ENCODE data around the gene KIRREL3.

Gene KIRREL3

DNA sequence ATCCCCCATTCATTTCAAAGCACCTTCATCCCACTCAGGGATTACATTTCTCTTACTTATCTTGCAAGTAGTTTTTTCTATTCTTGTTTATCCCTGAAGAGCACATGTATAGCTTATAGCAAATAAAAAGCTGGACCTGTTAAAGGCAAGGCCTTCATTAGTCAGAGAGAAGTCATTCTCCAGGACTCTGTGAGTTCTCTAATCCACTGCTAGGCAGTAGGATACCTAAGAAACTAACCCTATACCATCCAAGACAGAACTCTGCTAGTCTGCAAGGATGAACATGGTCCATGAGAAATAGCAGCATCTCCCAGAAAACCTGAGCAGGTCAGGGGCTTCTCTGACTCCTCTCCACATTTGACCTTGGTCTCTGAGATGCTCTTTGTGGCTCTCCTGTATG is 104.5 kb downstream of the KIRREL3 start:
- H3K4me2 ChIP-seq (ENCODE audit: low read depth, low read length, poor library complexity, severe bottlenecking) = no peak overlapping the region
- TF ChIP-seq, protein P1, sequence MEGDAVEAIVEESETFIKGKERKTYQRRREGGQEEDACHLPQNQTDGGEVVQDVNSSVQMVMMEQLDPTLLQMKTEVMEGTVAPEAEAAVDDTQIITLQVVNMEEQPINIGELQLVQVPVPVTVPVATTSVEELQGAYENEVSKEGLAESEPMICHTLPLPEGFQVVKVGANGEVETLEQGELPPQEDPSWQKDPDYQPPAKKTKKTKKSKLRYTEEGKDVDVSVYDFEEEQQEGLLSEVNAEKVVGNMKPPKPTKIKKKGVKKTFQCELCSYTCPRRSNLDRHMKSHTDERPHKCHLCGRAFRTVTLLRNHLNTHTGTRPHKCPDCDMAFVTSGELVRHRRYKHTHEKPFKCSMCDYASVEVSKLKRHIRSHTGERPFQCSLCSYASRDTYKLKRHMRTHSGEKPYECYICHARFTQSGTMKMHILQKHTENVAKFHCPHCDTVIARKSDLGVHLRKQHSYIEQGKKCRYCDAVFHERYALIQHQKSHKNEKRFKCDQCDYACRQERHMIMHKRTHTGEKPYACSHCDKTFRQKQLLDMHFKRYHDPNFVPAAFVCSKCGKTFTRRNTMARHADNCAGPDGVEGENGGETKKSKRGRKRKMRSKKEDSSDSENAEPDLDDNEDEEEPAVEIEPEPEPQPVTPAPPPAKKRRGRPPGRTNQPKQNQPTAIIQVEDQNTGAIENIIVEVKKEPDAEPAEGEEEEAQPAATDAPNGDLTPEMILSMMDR (IDR thresholded peaks at IDR 0.05; ENCODE audit: insufficient read depth, low read length, poor library complexity, severe bottlenecking) = no peak
- TF ChIP-seq EZH2phosphoT487 (conservative IDR thresholded peaks at IDR 0.05; ENCODE audit: low read length) = no peak
- H3K9me2 ChIP-seq (replicated peaks; ENCODE audit: insufficient read depth, low read length) = no peaks in the 10 kb centered on the region
- H3K9ac ChIP-seq (ENCODE audit: low read length) = no peak overlapping the region
- H3K27ac ChIP-seq (ENCODE audit: low read depth, low read length) = no peak overlapping the region
- no peaks in the 10 kb centered on the region for H3K9me3 ChIP-seq (ENCODE audit: insufficient read depth, low read length)
- no peaks in the 10 kb centered on the region for H3K27me3 ChIP-seq (ENCODE audit: low read length)
- H3K4me3 ChIP-seq (ENCODE audit: insufficient read depth, low read length, poor library complexity, severe bottlenecking) = no peak overlapping the region
- no peaks in the 10 kb centered on the region for H4K20me1 ChIP-seq (ENCODE audit: low read depth, low read length)
- H3K36me3 ChIP-seq (ENCODE audit: low read length) = no peaks in the 10 kb centered on the region
- H2AFZ ChIP-seq (ENCODE audit: low read depth, low read length, severe bottlenecking) = no peak overlapping the region
- H3F3A ChIP-seq (ENCODE audit: insufficient read depth) = no peaks in the 10 kb centered on the region
- no peaks in the 10 kb centered on the region for H3K79me2 ChIP-seq (ENCODE audit: insufficient read depth, low read length)

DNA sequence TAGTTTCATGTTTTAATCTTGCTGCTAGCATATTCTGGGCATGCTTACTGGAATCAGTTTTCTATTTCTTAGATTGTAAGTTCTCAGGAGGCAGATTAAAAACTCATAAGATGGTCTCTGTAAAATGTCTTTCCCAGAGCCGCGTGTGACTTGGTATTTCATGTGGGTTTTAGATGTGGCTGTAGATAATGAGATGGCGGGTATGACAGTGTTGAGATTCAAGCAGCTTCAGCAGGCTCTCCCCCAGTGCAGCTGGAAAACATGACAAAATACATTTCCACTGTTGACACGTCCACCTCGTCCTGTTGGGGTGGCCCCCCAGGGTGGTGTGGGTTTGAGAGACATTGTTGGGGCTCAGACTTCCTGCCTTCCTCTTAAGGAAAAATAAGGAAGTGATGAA is 106.8 kb downstream of the KIRREL3 start:
- Histone ChIP-seq H3K9ac (ENCODE audit: low read length) (no peak overlapping the region), H2AFZ (ENCODE audit: low read depth, low read length, severe bottlenecking) (no peak overlapping the region), H3K36me3 (ENCODE audit: low read length) (no peaks in the 10 kb centered on the region), H3K4me2 (ENCODE audit: low read depth, low read length, poor library complexity, severe bottlenecking) (no peak overlapping the region), H3K79me2 (ENCODE audit: insufficient read depth, low read length) (no peaks in the 10 kb centered on the region), H3F3A (ENCODE audit: insufficient read depth) (no peaks in the 10 kb centered on the region), H3K27me3 (ENCODE audit: low read length) (no peaks in the 10 kb centered on the region), H3K9me3 (ENCODE audit: insufficient read depth, low read length) (no peaks in the 10 kb centered on the region), H3K27ac (ENCODE audit: low read depth, low read length) (no peak overlapping the region), H3K9me2 (replicated peaks; ENCODE audit: insufficient read depth, low read length) (no peaks in the 10 kb centered on the region), H3K4me3 (ENCODE audit: insufficient read depth, low read length, poor library complexity, severe bottlenecking) (no peak overlapping the region), H4K20me1 (ENCODE audit: low read depth, low read length) (no peaks in the 10 kb centered on the region)
- TF ChIP-seq, protein P1 (IDR thresholded peaks at IDR 0.05; ENCODE audit: insufficient read depth, low read length, poor library complexity, severe bottlenecking) = no peak
- TF ChIP-seq EZH2phosphoT487 (conservative IDR thresholded peaks at IDR 0.05; ENCODE audit: low read length) = no peak

DNA sequence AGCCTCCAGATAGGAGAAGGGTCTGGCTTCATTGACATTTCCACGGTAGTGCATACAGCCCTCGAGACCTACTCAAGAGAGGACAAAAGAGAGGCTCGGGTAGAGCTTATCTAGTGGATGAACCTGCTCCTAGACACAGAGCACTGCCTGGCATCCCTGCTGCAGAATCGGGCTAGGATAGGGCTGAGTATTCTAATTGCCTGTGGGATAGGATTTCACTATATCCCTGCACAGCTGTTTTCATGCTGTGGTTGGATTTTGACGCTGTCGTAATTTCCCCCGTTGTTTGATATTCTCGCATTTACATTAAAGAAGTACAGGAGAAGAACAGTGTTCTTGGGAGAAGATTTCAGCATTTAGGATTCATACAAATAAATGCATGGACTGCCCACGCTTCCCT is 107.8 kb downstream of the KIRREL3 start:
- Histone ChIP-seq H2AFZ (ENCODE audit: low read depth, low read length, severe bottlenecking) (no peak overlapping the region), H3K27me3 (ENCODE audit: low read length) (no peaks in the 10 kb centered on the region), H3K4me3 (ENCODE audit: insufficient read depth, low read length, poor library complexity, severe bottlenecking) (no peak overlapping the region), H3K9me2 (replicated peaks; ENCODE audit: insufficient read depth, low read length) (no peaks in the 10 kb centered on the region), H3K4me2 (ENCODE audit: low read depth, low read length, poor library complexity, severe bottlenecking) (no peak overlapping the region), H3K9me3 (ENCODE audit: insufficient read depth, low read length) (no peaks in the 10 kb centered on the region), H3K27ac (ENCODE audit: low read depth, low read length) (no peak overlapping the region), H3K36me3 (ENCODE audit: low read length) (no peaks in the 10 kb centered on the region), H3K9ac (ENCODE audit: low read length) (no peak overlapping the region), H3F3A (ENCODE audit: insufficient read depth) (no peaks in the 10 kb centered on the region), H3K79me2 (ENCODE audit: insufficient read depth, low read length) (no peaks in the 10 kb centered on the region), H4K20me1 (ENCODE audit: low read depth, low read length) (no peaks in the 10 kb centered on the region)
- no peak for TF ChIP-seq EZH2phosphoT487 (conservative IDR thresholded peaks at IDR 0.05; ENCODE audit: low read length)
- TF ChIP-seq, protein P1 (IDR thresholded peaks at IDR 0.05; ENCODE audit: insufficient read depth, low read length, poor library complexity, severe bottlenecking) = no peak

Data from SU-DHL-6 (cell line).